ENCODE measurements around the gene GTPBP1. TPM values are rescaled to one million over a fixed set of nuclear protein-coding genes. Genes with fewer than 3 reads are reported as not detected.
A peak's percentile ranks its signal among the peaks of the same experiment; 100 is the strongest.

The GTPBP1 gene
- total RNA-seq, 4 donors from 2014 or later, result 46.0 to 72.0 (median 56.6) TPM

DNA sequence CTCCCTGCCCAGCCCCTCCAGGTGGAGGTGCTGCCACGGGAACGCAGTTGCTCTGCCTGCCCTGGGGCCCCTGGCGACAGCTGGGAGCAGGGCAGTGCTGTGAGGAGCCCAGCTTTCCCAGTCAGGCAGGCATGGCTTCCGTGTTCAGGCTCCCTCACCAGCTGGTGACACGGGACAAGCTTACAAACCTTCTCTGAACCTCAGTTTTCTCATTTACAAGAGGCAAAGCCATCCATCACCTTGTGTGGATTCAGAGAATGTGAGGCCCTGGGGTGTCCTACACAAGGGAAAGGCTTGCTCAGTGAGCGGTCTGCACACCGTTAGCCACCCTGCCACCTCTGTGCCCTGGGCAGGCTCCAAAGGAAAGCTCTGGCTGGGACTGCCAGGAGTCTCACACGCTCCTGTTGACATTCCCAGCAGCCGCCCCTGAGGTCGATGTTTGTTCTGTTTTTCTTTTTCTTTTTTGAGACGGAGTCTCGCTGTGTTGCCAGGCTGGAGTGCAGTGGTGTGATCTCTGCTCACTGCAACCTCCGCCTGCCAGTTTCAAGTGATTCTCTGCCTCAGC is 26.6 kb downstream of the GTPBP1 start:
- H3K4me3 ChIP-seq, result no peak overlapping the region
- no peaks in the 10 kb centered on the region for H3K9me3 ChIP-seq
- TF ChIP-seq EP300 (IDR thresholded peaks at IDR 0.05), result no peak
- no peak for TF ChIP-seq POLR2A (IDR thresholded peaks at IDR 0.05)
- no peak for TF ChIP-seq CTCF (IDR thresholded peaks at IDR 0.05)
- WGBS, 2 donors, result 67 to 74% methylated on average over 13 of the region's 13 CpGs
- H3K27me3 ChIP-seq, result no peaks in the 10 kb centered on the region
- H3K36me3 ChIP-seq, result peaks cover 19 to 91% (median 37%) of the 10 kb centered on the region in 3 donors
- H3K27ac ChIP-seq, result peak overlapping the region in 2 of 4 donors; percentile 57 to 77
- DNase-seq (ENCODE audit: low spot score in 2 of 2), result no peak
- H3K4me1 ChIP-seq, result peaks cover 0 to 47% (median 15%) of the 10 kb centered on the region in 4 donors

DNA sequence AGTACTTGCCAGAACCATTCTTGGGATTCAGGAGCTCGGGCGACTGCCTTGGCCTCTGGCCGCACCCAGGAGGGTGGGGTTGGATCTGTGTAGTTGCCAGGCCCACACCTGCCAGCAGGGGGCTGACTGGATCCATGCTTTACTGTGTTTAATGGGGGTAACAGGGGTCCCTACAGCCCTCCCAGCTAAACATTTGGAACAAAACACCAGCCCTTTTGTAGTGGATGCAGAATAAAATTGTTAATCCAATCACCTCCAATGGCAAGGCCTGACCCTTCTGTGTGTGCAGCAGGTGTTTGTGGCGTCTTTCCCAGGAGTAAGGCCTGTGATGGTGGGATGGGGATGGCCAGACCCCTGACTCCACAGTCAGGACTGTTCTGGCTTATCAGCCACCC is 27.6 kb downstream of the GTPBP1 start:
- Histone ChIP-seq H3K4me3 (no peak overlapping the region), H3K9me3 (no peaks in the 10 kb centered on the region), H3K27ac (peak overlapping the region; percentile 9 to 77 (median 44)), H3K27me3 (no peaks in the 10 kb centered on the region), H3K4me1 (peaks cover 0 to 46% (median 15%) of the 10 kb centered on the region in 4 donors), H3K36me3 (peaks cover 11 to 91% (median 39%) of the 10 kb centered on the region in 3 donors)
- peak in 1 of 2 donors; percentile 55 for DNase-seq (ENCODE audit: low spot score in 2 of 2)
- TF ChIP-seq POLR2A (IDR thresholded peaks at IDR 0.05) (no peak), CTCF (IDR thresholded peaks at IDR 0.05) (peak; percentile 64 to 80 (median 69))
- WGBS, 2 donors, result 32 to 33% methylated on average over 4 of the region's 4 CpGs

DNA sequence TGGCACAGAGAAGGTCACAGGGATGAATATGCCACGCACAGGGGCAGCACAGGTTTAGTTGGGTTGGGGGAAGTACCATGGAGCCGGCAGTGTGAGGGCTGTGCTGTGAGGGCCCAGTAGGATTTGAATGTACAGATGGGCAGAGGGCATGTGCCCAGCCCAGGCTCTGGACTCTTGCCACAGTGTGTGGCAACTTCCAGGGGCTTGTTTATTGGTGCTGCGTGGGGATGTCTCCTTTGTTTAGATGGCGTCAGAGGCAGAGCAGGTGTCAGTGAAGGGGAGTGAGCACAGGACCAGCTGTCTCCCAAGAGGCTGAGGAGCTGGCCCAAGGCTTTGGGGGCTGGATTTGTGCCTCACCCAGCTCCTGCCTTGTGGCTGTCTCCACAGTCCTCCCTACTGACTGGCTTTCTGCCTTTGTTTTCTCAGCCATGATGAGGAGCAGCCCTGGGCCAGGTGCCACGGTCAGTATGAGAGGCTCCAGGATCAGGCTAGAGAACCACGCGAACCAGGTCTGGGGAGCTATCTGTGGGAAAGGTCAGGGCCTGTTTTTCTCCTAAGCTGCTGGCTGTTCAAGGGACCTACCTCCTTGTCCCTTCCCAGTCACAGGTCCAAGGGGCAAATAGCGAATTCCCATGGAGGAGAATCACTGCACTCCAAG is 28.1 kb downstream of the GTPBP1 start:
- Histone ChIP-seq H3K4me1 (peaks cover 0 to 41% (median 15%) of the 10 kb centered on the region in 4 donors), H3K9me3 (no peaks in the 10 kb centered on the region), H3K27me3 (no peaks in the 10 kb centered on the region), H3K4me3 (no peak overlapping the region), H3K36me3 (peaks cover 10 to 91% (median 43%) of the 10 kb centered on the region in 3 donors), H3K27ac (peak overlapping the region; percentile 32 to 77 (median 49))
- DNase-seq (ENCODE audit: low spot score in 2 of 2), result peak; percentile 44 to 53
- TF ChIP-seq POLR2A (IDR thresholded peaks at IDR 0.05), result no peak
- TF ChIP-seq EP300 (IDR thresholded peaks at IDR 0.05), result peak in 1 of 2 donors; percentile 13
- 49 to 51% methylated on average over 8 of the region's 8 CpGs for WGBS, 2 donors

DNA sequence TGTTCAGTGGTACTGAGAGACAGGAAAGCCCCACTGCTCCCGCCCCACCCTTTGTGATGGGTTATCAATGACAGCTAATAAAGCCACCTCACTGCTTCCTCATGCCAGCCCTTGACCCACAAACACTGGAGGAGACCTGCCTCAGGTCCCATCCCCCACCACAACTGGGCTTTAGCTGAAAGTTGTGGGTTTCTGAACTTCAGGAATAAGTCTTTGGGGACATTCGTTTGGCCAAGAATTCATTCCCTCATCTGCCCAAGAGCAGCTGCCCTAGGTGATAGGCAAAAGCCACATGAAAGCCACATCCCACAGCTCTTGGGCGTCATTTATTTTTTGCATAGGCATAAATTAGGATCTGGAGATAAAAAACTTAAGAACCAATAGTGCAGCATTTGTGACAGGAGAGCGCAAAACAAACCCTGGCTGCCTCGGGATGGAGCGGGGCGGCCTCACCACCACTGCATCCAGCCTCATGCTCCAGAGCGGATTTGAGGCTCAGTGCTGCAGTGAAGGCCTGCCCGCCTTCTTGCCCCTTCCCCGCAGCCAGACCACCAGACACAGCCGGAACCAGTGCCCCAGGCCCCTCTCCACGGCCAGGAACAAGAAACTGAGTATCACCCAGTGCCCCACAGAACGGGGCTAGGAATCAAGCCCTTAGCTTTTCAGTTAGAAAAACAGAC is 28.8 kb downstream of the GTPBP1 start:
- TF ChIP-seq CTCF (IDR thresholded peaks at IDR 0.05) (no peak), POLR2A (IDR thresholded peaks at IDR 0.05) (no peak), EP300 (IDR thresholded peaks at IDR 0.05) (no peak)
- Histone ChIP-seq H3K27me3 (no peaks in the 10 kb centered on the region), H3K4me1 (peaks cover 0 to 37% (median 15%) of the 10 kb centered on the region in 4 donors), H3K36me3 (peaks cover 16 to 91% (median 43%) of the 10 kb centered on the region in 3 donors), H3K9me3 (no peaks in the 10 kb centered on the region), H3K27ac (peak overlapping the region; percentile 32 to 77 (median 49)), H3K4me3 (no peak overlapping the region)
- no peak for DNase-seq (ENCODE audit: low spot score in 2 of 2)
- WGBS, 2 donors, result 81 to 84% methylated on average over 13 of the region's 13 CpGs

DNA sequence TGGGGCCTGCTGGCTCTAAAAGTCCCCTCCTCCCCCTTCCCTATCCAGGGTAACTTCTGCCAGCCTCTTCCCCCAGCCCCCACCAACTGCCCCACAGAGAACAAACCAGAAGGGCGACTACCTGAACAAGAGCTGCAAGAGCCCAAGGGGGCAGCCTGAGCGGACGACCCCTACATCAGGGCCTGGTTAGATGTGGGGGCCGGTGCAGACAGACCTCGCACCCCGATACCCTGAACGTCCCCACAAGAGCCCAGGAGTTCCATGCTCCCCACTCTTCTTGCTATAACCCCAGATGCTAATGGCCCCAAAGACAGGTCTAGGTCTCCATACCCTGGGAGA is 29.4 kb downstream of the GTPBP1 start:
- TF ChIP-seq EP300 (IDR thresholded peaks at IDR 0.05) (no peak), CTCF (IDR thresholded peaks at IDR 0.05) (no peak)
- no peak for DNase-seq (ENCODE audit: low spot score in 2 of 2)
- whole genome bisulfite sequencing, 2 donors, result 86 to 93% methylated on average over 5 to 7 of the region's 7 CpGs
- H3K4me1 ChIP-seq, result peaks cover 0 to 37% (median 15%) of the 10 kb centered on the region in 4 donors
- no peaks in the 10 kb centered on the region for H3K9me3 ChIP-seq
- H3K27ac ChIP-seq, result no peak overlapping the region
- H3K27me3 ChIP-seq, result no peaks in the 10 kb centered on the region
- no peak overlapping the region for H3K4me3 ChIP-seq
- H3K36me3 ChIP-seq, result peaks cover 18 to 91% (median 43%) of the 10 kb centered on the region in 3 donors
